ENCODE results near the gene UPF3B.
"Not testable (repeated sequence)": the region's sequence is repeated elsewhere in the genome, so short reads cannot be mapped to it uniquely, and the experiment has no call there.

Gene UPF3B

GRCh38 chrX:119816300-119816699 lies 36.5 kb downstream of the UPF3B start:
- no peak for DNase-seq (ENCODE audit: low spot score)
- TF ChIP-seq CTCF (IDR thresholded peaks at IDR 0.05; ENCODE audit: extremely low read depth, missing control alignments) = no peak

GRCh38 chrX:119809185-119809666 lies 43.5 kb downstream of the UPF3B start:
- TF ChIP-seq CTCF (IDR thresholded peaks at IDR 0.05; ENCODE audit: extremely low read depth, missing control alignments) = no peak
- no peak for DNase-seq (ENCODE audit: low spot score)

DNA sequence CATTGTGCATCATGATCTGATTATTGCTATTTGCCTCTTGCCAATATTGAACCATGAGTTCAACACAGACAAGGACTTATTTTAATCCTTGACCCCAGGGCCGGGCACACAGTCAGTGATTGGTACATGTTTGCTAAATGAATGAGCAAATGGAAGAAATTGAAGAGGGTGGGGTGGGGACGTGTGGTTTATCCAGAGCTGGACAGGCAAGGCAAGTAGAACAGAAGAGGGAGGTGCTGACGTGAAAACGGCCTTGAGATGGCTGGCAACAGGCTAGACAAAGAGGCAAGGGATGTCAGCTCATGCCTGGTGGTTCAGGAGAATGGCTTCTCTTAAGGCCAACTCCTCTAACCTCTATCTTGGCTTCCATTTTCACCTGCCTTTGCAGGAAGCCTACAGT lies 44.3 kb downstream of the UPF3B start:
- DNase-seq (ENCODE audit: low spot score) = not testable (repeated sequence)

DNA sequence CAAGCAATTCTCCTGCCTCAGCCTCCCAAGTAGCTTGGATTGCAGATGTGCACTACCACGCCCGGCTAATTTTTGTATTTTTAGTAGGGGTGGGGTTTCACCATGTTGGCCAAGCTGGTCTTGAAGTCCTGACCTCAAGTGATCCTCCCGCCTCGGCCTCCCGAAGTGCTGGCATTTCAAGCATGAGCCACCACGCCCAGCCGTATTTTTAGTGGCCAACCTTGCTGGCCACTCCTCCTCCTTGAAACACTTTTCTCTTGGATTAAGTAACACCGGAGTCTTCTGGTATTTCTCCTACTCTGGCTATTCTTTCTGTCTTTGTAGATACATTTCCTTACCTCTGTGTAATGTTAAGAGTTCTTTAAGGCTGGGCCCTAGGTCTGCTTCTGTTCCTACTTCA lies 50.2 kb downstream of the UPF3B start:
- no peak for DNase-seq (ENCODE audit: low spot score)
- TF ChIP-seq CTCF (IDR thresholded peaks at IDR 0.05; ENCODE audit: extremely low read depth, missing control alignments) = no peak

GRCh38 chrX:119801253-119802221 lies 51.2 kb downstream of the UPF3B start:
- TF ChIP-seq CTCF (IDR thresholded peaks at IDR 0.05; ENCODE audit: extremely low read depth, missing control alignments) = no peak
- DNase-seq (ENCODE audit: low spot score) = no peak

GRCh38 chrX:119791437-119792231 lies 61.1 kb downstream of the UPF3B start, which contains the start of gene RPL39:
TSS of gene RPL39 (minus strand) at chrX:119791630. CDS start at chrX:119791576, 54 bp downstream.
- TF ChIP-seq CTCF (IDR thresholded peaks at IDR 0.05; ENCODE audit: extremely low read depth, missing control alignments) = no peak

DNA sequence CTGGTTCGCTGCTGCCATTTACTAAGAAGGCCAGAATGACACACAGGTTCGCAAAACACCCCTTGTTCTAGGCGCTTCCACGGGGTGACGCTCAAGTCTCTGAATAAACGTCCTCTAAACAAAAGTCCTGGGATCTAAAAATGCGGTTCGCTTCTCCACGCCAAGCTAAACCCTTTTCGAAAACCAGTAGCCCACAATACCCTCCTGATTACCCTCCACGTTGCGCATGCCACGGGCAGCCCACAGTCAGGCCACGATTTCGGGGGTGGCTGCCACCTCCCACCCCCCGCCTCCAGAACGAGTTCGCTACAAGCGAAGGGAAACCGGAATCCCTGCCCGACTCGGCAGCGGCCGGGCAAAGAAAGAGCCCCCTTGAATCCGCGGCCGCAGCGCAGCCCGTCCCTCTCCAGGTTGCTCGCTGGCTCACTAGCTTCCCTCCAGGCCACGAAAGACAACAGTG lies 61.8 kb downstream of the UPF3B start:
- peak; percentile 15 for TF ChIP-seq CTCF (IDR thresholded peaks at IDR 0.05; ENCODE audit: extremely low read depth, missing control alignments)
- DNase-seq (ENCODE audit: low spot score) = no peak

More at GRCh38 chrX:119791437-119792231, 61.1 kb downstream of the UPF3B start, which contains the start of gene RPL39:
- peak; percentile 59 for DNase-seq (ENCODE audit: low spot score)

Data from GM20000 (cell line).